H1 (cell line): ENCODE data around the gene ACBD4. TPM values are rescaled to one million over a fixed set of nuclear protein-coding genes. Genes with fewer than 3 reads are reported as not detected.

Experiments used
- CTCF ChIA-PET: fragments of 300-600 bp; sonication (Branson Sonifier 250); formaldehyde crosslinking; loops from one replicate; lab custom pipeline; 2021; ENCODE audit not compliant: partially characterized antibody; lab: Charles Lee
- POLR2A ChIA-PET: fragments of 300-600 bp; sonication (Branson Sonifier 250); formaldehyde crosslinking; loops from one replicate; lab custom pipeline; 2021; ENCODE audit warnings: inconsistent platforms; ENCODE audit not compliant: partially characterized antibody; lab: Charles Lee
- DNase-seq, 2 experiments: peaks; one replicate each; pipeline versions ENCODE4 v3.0.0 to v3.0.0-alpha.2; 2010 to 2022; ENCODE audit warnings: low spot score in 2 of 2, low read depth in 1 of 2, mixed read lengths in 1 of 2
- FAIRE-seq: peaks from 2 replicates; lab custom pipeline; 2011; peaks lifted over from hg19 to GRCh38; lab: Jason Lieb, UNC
- H2AFZ ChIP-seq: 2 replicates; pipeline ENCODE4 v1.8.1; 2012; ENCODE audit warnings: low read length, inconsistent platforms
- H2AK5ac ChIP-seq: 2 replicates; pipeline ENCODE4 v1.6.1; 2013; ENCODE audit warnings: low read depth, low read length
- H2BK120ac ChIP-seq: replicated peaks from 2 replicates; pipeline ENCODE3; 2013; ENCODE audit warnings: low read depth, low read length, inconsistent platforms
- H2BK12ac ChIP-seq: 2 replicates; pipeline ENCODE4 v1.6.1; 2013; ENCODE audit warnings: low read depth, low read length
- H2BK15ac ChIP-seq: 2 replicates; pipeline ENCODE4 v1.6.1; 2013; ENCODE audit warnings: low read length
- H2BK20ac ChIP-seq: 2 replicates; pipeline ENCODE4 v1.6.1; 2013; ENCODE audit warnings: low read length
- H2BK5ac ChIP-seq: 2 replicates; pipeline ENCODE4 v1.6.1; 2013; ENCODE audit warnings: low read depth, low read length
- H3K14ac ChIP-seq: 2 replicates; pipeline ENCODE4 v1.6.1; 2013; ENCODE audit warnings: inconsistent platforms; ENCODE audit not compliant: insufficient read length
- H3K18ac ChIP-seq: 2 replicates; pipeline ENCODE4 v1.6.1; 2013; ENCODE audit warnings: low read length; ENCODE audit errors: extremely low read depth
- H3K23ac ChIP-seq: 2 replicates; pipeline ENCODE4 v1.6.1; 2013; ENCODE audit warnings: inconsistent platforms; ENCODE audit not compliant: insufficient read length
- H3K23me2 ChIP-seq: 2 replicates; pipeline ENCODE4 v1.6.1; 2013; ENCODE audit warnings: low read depth, low read length
- H3K27ac ChIP-seq: 2 replicates; pipeline ENCODE4 v1.6.1; 2011; ENCODE audit warnings: low read depth, low read length, inconsistent platforms
- H3K27me3 ChIP-seq, 4 experiments: replicated peaks in 1 of 4; 1 replicate in 1 of 4; 2 replicates in 3 of 4; pipeline versions ENCODE4 v1.6.1 to v1.8.1; 2011 to 2013; ENCODE audit warnings: low read length in 3 of 4, mild to moderate bottlenecking in 3 of 4, inconsistent platforms in 2 of 4, mixed read lengths in 2 of 4, moderate library complexity in 1 of 4; ENCODE audit not compliant: control insufficient read depth in 3 of 4, insufficient read depth in 3 of 4; ENCODE audit errors: extremely low read depth in 1 of 4
- H3K36me3 ChIP-seq, 4 experiments: 2 replicates each; pipeline versions ENCODE4 v1.6.1 to v1.8.1; 2011 to 2013; ENCODE audit warnings: mild to moderate bottlenecking in 4 of 4, low read length in 3 of 4, moderate library complexity in 2 of 4, control low read depth in 1 of 4, inconsistent platforms in 1 of 4; ENCODE audit not compliant: insufficient read depth in 4 of 4, control insufficient read depth in 2 of 4
- H3K4ac ChIP-seq: replicated peaks from 2 replicates; pipeline ENCODE3; 2013; ENCODE audit warnings: low read length, low read depth, mixed read lengths, inconsistent platforms; ENCODE audit not compliant: insufficient read length
- H3K4me1 ChIP-seq, 4 experiments: replicated peaks in 1 of 4; 1 replicate in 1 of 4; 2 replicates in 3 of 4; pipeline versions ENCODE4 v1.6.1 to v1.8.1; 2011 to 2013; ENCODE audit warnings: low read length in 3 of 4, inconsistent platforms in 2 of 4, mixed read lengths in 1 of 4; ENCODE audit not compliant: insufficient read depth in 4 of 4, control insufficient read depth in 3 of 4
- H3K4me2 ChIP-seq, 2 experiments: 2 replicates each; pipeline versions ENCODE4 v1.6.1 to v1.8.1; 2011 to 2013; ENCODE audit warnings: low read depth in 2 of 2, low read length in 2 of 2, control low read depth in 1 of 2, inconsistent platforms in 1 of 2, mild to moderate bottlenecking in 1 of 2; ENCODE audit not compliant: insufficient read depth in 1 of 2
- H3K4me3 ChIP-seq, 4 experiments: fragments of 200-600, 300-600 bp in 1 of 4; sonication (generic), shearing (Covaris generic), sonication (Bioruptor Twin) in 1 of 4; 2 replicates each; pipeline versions ENCODE4 v1.5.1 to v1.8.1; 2011 to 2016; ENCODE audit warnings: low read length in 4 of 4, low read depth in 3 of 4, control low read depth in 2 of 4, inconsistent platforms in 2 of 4, mild to moderate bottlenecking in 2 of 4, mixed read lengths in 1 of 4, moderate library complexity in 1 of 4; ENCODE audit not compliant: insufficient read depth in 2 of 4; ENCODE audit errors: extremely low read depth in 1 of 4
- H3K56ac ChIP-seq: replicated peaks from 2 replicates; pipeline ENCODE3; 2013; ENCODE audit warnings: low read depth, mild to moderate bottlenecking, mixed read lengths, low read length, inconsistent platforms; ENCODE audit not compliant: insufficient read length
- H3K79me1 ChIP-seq: 2 replicates; pipeline ENCODE4 v1.6.1; 2013; ENCODE audit warnings: low read depth, low read length, control low read depth
- H3K79me2 ChIP-seq, 2 experiments: 2 replicates each; pipeline versions ENCODE4 v1.6.1 to v1.8.1; 2012 to 2013; ENCODE audit warnings: low read length in 2 of 2, mild to moderate bottlenecking in 2 of 2, inconsistent platforms in 1 of 2; ENCODE audit not compliant: insufficient read depth in 2 of 2, control insufficient read depth in 1 of 2
- H3K9ac ChIP-seq, 4 experiments: replicated peaks in 1 of 4; 1 replicate in 1 of 4; 2 replicates in 3 of 4; pipeline versions ENCODE4 v1.6.1 to v1.8.1; 2011 to 2013; ENCODE audit warnings: low read depth in 3 of 4, low read length in 3 of 4, control low read depth in 2 of 4, mild to moderate bottlenecking in 2 of 4, moderate library complexity in 2 of 4, inconsistent platforms in 1 of 4; ENCODE audit errors: extremely low read depth in 1 of 4
- H3K9me3 ChIP-seq, 2 experiments: 2 replicates each; pipeline versions ENCODE4 v1.6.1 to v1.8.1; 2012 to 2013; ENCODE audit warnings: mild to moderate bottlenecking in 2 of 2, moderate library complexity in 2 of 2, control low read depth in 1 of 2, inconsistent platforms in 1 of 2, low read depth in 1 of 2, low read length in 1 of 2, mixed read lengths in 1 of 2; ENCODE audit not compliant: insufficient read depth in 2 of 2
- H4K20me1 ChIP-seq, 2 experiments: replicated peaks in 1 of 2; 2 replicates each; pipeline versions ENCODE3 to v1.8.1; 2011 to 2013; ENCODE audit warnings: inconsistent platforms in 2 of 2, low read length in 2 of 2, mild to moderate bottlenecking in 1 of 2; ENCODE audit not compliant: insufficient read depth in 2 of 2, control insufficient read depth in 1 of 2
- H4K5ac ChIP-seq: 2 replicates; pipeline ENCODE4 v1.6.1; 2013; ENCODE audit warnings: low read length, low read depth, mixed read lengths, inconsistent platforms; ENCODE audit not compliant: insufficient read length
- H4K8ac ChIP-seq: 2 replicates; pipeline ENCODE4 v1.8.0; 2013; ENCODE audit warnings: mild to moderate bottlenecking, moderate library complexity, low read length, inconsistent platforms; ENCODE audit not compliant: insufficient read depth; ENCODE audit errors: extremely low read depth
- H4K91ac ChIP-seq: replicated peaks from 2 replicates; pipeline ENCODE3; 2013; ENCODE audit warnings: low read length, mixed read lengths, inconsistent platforms; ENCODE audit not compliant: insufficient read length
- BACH1 ChIP-seq: IDR thresholded peaks from 2 replicates; pipeline ENCODE4 v1.6.1; 2012; ENCODE audit warnings: low read length, improper control_type of control experiment
- BRCA1 ChIP-seq: IDR thresholded peaks from 2 replicates; pipeline ENCODE4 v1.6.1; 2012; ENCODE audit warnings: low read depth, low read length, improper control_type of control experiment
- CHD2 ChIP-seq: IDR thresholded peaks from 2 replicates; pipeline ENCODE4 v1.6.1; 2012; ENCODE audit warnings: low read length, improper control_type of control experiment
- GTF2F1 ChIP-seq: IDR thresholded peaks from 2 replicates; pipeline ENCODE4 v1.6.1; 2012; ENCODE audit warnings: low read depth, low read length, improper control_type of control experiment, borderline replicate concordance
- PHF8 ChIP-seq: fragments of 200-600 bp; sonication (generic); conservative IDR thresholded peaks from 2 replicates; pipeline ENCODE4 v1.7.1; 2012; ENCODE audit warnings: low read depth, mild to moderate bottlenecking, inconsistent platforms, low read length, moderate library complexity
- POLR2AphosphoS5 ChIP-seq: IDR thresholded peaks from 2 replicates; pipeline ENCODE4 v1.6.1; 2011; ENCODE audit warnings: low read depth, low read length
- RFX5 ChIP-seq: IDR thresholded peaks from 2 replicates; pipeline ENCODE4 v1.6.1; 2011; ENCODE audit warnings: low read depth, low read length, improper control_type of control experiment, borderline replicate concordance
- RXRA ChIP-seq: IDR thresholded peaks from 2 replicates; pipeline ENCODE4 v1.6.1; 2011; ENCODE audit warnings: low read depth, mild to moderate bottlenecking, low read length, moderate library complexity; ENCODE audit not compliant: insufficient read depth
- SIX5 ChIP-seq: IDR thresholded peaks from 2 replicates; pipeline ENCODE4 v1.6.1; 2011; ENCODE audit warnings: mild to moderate bottlenecking, low read depth, low read length
- SP2 ChIP-seq: IDR thresholded peaks from 2 replicates; pipeline ENCODE4 v1.6.1; 2012; ENCODE audit warnings: mild to moderate bottlenecking, low read length, inconsistent platforms
- TBP ChIP-seq: IDR thresholded peaks from 2 replicates; pipeline ENCODE4 v1.6.1; 2011; ENCODE audit warnings: low read depth, low read length, improper control_type of control experiment
- WGBS, 2 experiments: shearing (Covaris generic) in 1 of 2; methylation state at CpG; one replicate each; pipeline versions ENCODE4 v1.1.6 to v1.1.7; 2013 to 2015; ENCODE audit warnings: low lambda C conversion rate in 2 of 2, mixed read lengths in 2 of 2, inconsistent platforms in 1 of 2, low coverage in 1 of 2, missing lambda C conversion rate in 1 of 2; ENCODE audit not compliant: insufficient replicate concordance in 2 of 2, insufficient coverage in 1 of 2, insufficient read length in 1 of 2; ENCODE audit errors: extremely low coverage in 1 of 2, missing lambda C conversion rate in 1 of 2; 5-methylcytosine and 5-hydroxymethylcytosine counted together
- polyA plus RNA-seq, 7 experiments: library from polyadenylated mRNA; depleted of rRNA in 3 of 7; stranded (reverse) in 5 of 7; unstranded in 2 of 7; fragments of >200 nt in 5 of 7; fragments of 200-250 nt in 2 of 7; gene quantifications; 1 replicate in 5 of 7; 2 replicates in 1 of 7; 4 replicates in 1 of 7; pipeline versions ENCODE4 v1.2.1 to v1.2.3, GENCODE V29; 2011 to 2013; ENCODE audit warnings: missing spikeins in 2 of 7, mixed read lengths in 2 of 7
- total RNA-seq: library from RNA; stranded (reverse); fragmentation: NEBNext Ultra II Directional; extraction: Animal tissue kit (Norgen Biotek cat#: 25700); gene quantifications from 2 replicates; pipeline ENCODE4 v1.2.1, GENCODE V29; 2021
- TF ChIP-seq, protein P1 (sequence below), 3 experiments: IDR thresholded peaks; 1 replicate in 2 of 3; 2 replicates in 1 of 3; pipeline versions ENCODE4 v1.5.1 to v1.6.1; 2011; ENCODE audit warnings: low read length in 3 of 3, mild to moderate bottlenecking in 3 of 3, inconsistent platforms in 2 of 3, low read depth in 1 of 3, moderate library complexity in 1 of 3; ENCODE audit not compliant: insufficient read depth in 1 of 3; ENCODE audit errors: control extremely low read depth in 1 of 3

The ACBD4 gene
- total and polyA plus RNA-seq, 2 of the 8 experiments (the other 6 are each of a cell fraction or from before 2014, with no cell fraction given), result 7.3 to 10.7 TPM

DNA sequence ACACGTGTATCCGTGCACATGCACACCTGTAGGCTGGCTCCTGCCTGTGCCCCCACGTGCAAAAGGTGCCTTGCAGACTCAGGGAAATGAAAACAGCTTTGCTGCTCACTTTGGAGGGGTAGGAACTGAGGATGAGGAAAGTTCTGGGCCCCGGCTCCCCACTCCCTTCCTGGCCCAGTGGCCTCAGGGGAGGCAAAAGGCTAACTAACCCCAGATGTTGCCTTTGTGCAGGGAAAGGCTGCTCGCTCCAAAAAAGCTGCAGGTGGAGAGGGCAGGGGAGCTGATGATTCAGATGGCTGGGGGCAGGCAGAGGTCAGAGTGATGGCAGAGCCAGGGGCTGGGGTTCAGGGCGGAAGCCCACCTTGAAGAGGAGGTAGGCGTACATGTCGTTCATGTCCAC is 15.5 kb upstream of the ACBD4 start:
- POLR2A ChIA-PET, result interaction anchor here (0.6 to 2.0 kb wide), 6 partner anchors 8 to 46 kb away, joined by 3 to 8 read pairs (median 4); no protein-coding TSS in a partner anchor
- WGBS, 2 experiments, result 90% methylated on average over 8 of the region's 8 CpGs; no CpG with 5 or more reads in 1 of the 2 experiments
- CTCF ChIA-PET, result interaction anchor here (0.9 to 4.7 kb wide), 9 partner anchors 8 to 279 kb away, joined by 3 to 50 read pairs (median 3); partner anchors contain the start of genes ACBD4 and PLCD3
- TF ChIP-seq POLR2AphosphoS5, result no peak
- no peak for TF ChIP-seq RXRA
- no peak for TF ChIP-seq RFX5
- no peak for TF ChIP-seq GTF2F1
- TF ChIP-seq BRCA1, result no peak
- no peak for TF ChIP-seq SIX5
- TF ChIP-seq, protein P1, sequence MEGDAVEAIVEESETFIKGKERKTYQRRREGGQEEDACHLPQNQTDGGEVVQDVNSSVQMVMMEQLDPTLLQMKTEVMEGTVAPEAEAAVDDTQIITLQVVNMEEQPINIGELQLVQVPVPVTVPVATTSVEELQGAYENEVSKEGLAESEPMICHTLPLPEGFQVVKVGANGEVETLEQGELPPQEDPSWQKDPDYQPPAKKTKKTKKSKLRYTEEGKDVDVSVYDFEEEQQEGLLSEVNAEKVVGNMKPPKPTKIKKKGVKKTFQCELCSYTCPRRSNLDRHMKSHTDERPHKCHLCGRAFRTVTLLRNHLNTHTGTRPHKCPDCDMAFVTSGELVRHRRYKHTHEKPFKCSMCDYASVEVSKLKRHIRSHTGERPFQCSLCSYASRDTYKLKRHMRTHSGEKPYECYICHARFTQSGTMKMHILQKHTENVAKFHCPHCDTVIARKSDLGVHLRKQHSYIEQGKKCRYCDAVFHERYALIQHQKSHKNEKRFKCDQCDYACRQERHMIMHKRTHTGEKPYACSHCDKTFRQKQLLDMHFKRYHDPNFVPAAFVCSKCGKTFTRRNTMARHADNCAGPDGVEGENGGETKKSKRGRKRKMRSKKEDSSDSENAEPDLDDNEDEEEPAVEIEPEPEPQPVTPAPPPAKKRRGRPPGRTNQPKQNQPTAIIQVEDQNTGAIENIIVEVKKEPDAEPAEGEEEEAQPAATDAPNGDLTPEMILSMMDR (IDR thresholded peaks at IDR 0.05; ENCODE audit: control extremely low read depth in 1 of 3, insufficient read depth in 1 of 3, low read depth in 1 of 3, low read length in 3 of 3), result no peak
- no peak for TF ChIP-seq BACH1
- TF ChIP-seq SP2, result no peak
- no peak for TF ChIP-seq CHD2
- no peak for TF ChIP-seq TBP
- TF ChIP-seq PHF8, result no peak

More for the DNA sequence above, 15.5 kb upstream of the ACBD4 start:
- no peak overlapping the region for H3K18ac ChIP-seq
- H3K27me3 ChIP-seq, result no peaks in the 10 kb centered on the region
- H3K56ac ChIP-seq, result no peak overlapping the region
- H3K9me3 ChIP-seq, result no peaks in the 10 kb centered on the region
- FAIRE-seq (no peak), DNase-seq (no peak)
- no peak overlapping the region for H2AFZ ChIP-seq
- no peaks in the 10 kb centered on the region for H3K79me2 ChIP-seq
- H2BK20ac ChIP-seq, result no peak overlapping the region
- no peak overlapping the region for H3K4ac ChIP-seq
- no peak overlapping the region for H2BK120ac ChIP-seq
- H3K14ac ChIP-seq, result no peak overlapping the region
- no peak overlapping the region; the same call in 1 of the 2 replicates for H2BK5ac ChIP-seq
- no peak overlapping the region for H2AK5ac ChIP-seq
- H3K79me1 ChIP-seq, result no peaks in the 10 kb centered on the region
- no peaks in the 10 kb centered on the region for H3K36me3 ChIP-seq
- no peak overlapping the region for H2BK15ac ChIP-seq
- H4K5ac ChIP-seq, result no peak overlapping the region
- H4K91ac ChIP-seq, result no peak overlapping the region
- H3K4me1 ChIP-seq, result peaks cover 0 to 9% (median 0%) of the 10 kb centered on the region in 4 experiments; a peak in 1 of 7 replicates
- H2BK12ac ChIP-seq, result no peak overlapping the region
- H3K23ac ChIP-seq, result no peak overlapping the region
- no peak overlapping the region for H3K4me2 ChIP-seq
- H4K20me1 ChIP-seq, result peaks cover 0 to 2% of the 10 kb centered on the region in 2 experiments
- no peak overlapping the region for H3K4me3 ChIP-seq
- H4K8ac ChIP-seq, result no peak overlapping the region
- H3K23me2 ChIP-seq, result no peaks in the 10 kb centered on the region
- H3K9ac ChIP-seq, result no peak overlapping the region
- H3K27ac ChIP-seq, result no peak overlapping the region
